Caki2 (cell line): ENCODE data around the gene LILRB4. TPM values are rescaled to one million over a fixed set of nuclear protein-coding genes. Genes with fewer than 3 reads are reported as not detected.

Experiments
- total RNA-seq: library from RNA; depleted of rRNA; stranded (reverse); fragments of >200 nt; shearing (Covaris generic); gene quantifications from 2 replicates; pipeline ENCODE4 v1.2.3, GENCODE V29; 2014; ENCODE audit warnings: low replicate concordance; rRNA removed

Gene LILRB4
- total RNA-seq, 1 experiment from 2014 or later = not detected

Other genes with a start within 250 kb of the LILRB4 start
- not detected in 2 replicates for gene TTYH1, start 247.5 kb upstream of the LILRB4 start, total RNA-seq
- gene LENG8, start 213.8 kb upstream of the LILRB4 start, total RNA-seq = 3.6 and 12.0 TPM in 2 replicates
- gene LENG9, start 199.2 kb upstream of the LILRB4 start, total RNA-seq = 6.0 and 8.6 TPM in 2 replicates
- gene CDC42EP5, start 189.7 kb upstream of the LILRB4 start, total RNA-seq = 0.93 TPM in 1 of 2 replicates, not detected in the other
- gene LAIR2, start 160.2 kb upstream of the LILRB4 start, total RNA-seq = not detected in 2 replicates
- gene LILRA2, start 89.2 kb upstream of the LILRB4 start, total RNA-seq = not detected in 2 replicates
- not detected in 2 replicates for gene LILRA1, start 69.4 kb upstream of the LILRB4 start, total RNA-seq
- gene LILRB1, start 32.5 kb upstream of the LILRB4 start, total RNA-seq = not detected in 2 replicates
- not detected in 2 replicates for gene KIR3DL3, start 61.5 kb downstream of the LILRB4 start, total RNA-seq
- gene KIR2DL3, start 75.5 kb downstream of the LILRB4 start, total RNA-seq = not detected in 2 replicates
- gene KIR2DL1, start 106.8 kb downstream of the LILRB4 start, total RNA-seq = not detected in 2 replicates
- gene KIR2DL4, start 140.6 kb downstream of the LILRB4 start, total RNA-seq = not detected in 2 replicates
- gene KIR3DL1, start 153.5 kb downstream of the LILRB4 start, total RNA-seq = not detected in 2 replicates
- not detected in 2 replicates for gene KIR2DS4, start 169.7 kb downstream of the LILRB4 start, total RNA-seq
- not detected in 2 replicates for gene KIR3DL2, start 187.5 kb downstream of the LILRB4 start, total RNA-seq
- not detected in 2 replicates for gene FCAR, start 211.2 kb downstream of the LILRB4 start, total RNA-seq
- gene NCR1, start 243.2 kb downstream of the LILRB4 start, total RNA-seq = not detected in 2 replicates